HFFc6 (cell line): ENCODE measurements around the gene UGT2A2. TPM values are rescaled to one million over a fixed set of nuclear protein-coding genes. Genes with fewer than 3 reads are reported as not detected.

Experiments
- DNase-seq: peaks from one replicate; pipeline ENCODE4 v3.0.0-alpha.2; 2018
- H3K27ac Mint-ChIP-seq: 2 replicates; pipeline ENCODE4 v1.8.0; 2020; ENCODE audit warnings: mild to moderate bottlenecking, mixed read lengths
- H3K27me3 Mint-ChIP-seq: 2 replicates; pipeline ENCODE4 v1.8.0; 2021; ENCODE audit warnings: mild to moderate bottlenecking, moderate library complexity, mixed read lengths; ENCODE audit not compliant: insufficient read depth
- H3K36me3 Mint-ChIP-seq: 2 replicates; pipeline ENCODE4 v1.8.0; 2021; ENCODE audit warnings: low read depth, mixed read lengths
- H3K4me1 Mint-ChIP-seq: 2 replicates; pipeline ENCODE4 v1.8.0; 2020; ENCODE audit warnings: low read depth, mixed read lengths
- H3K4me3 Mint-ChIP-seq: 2 replicates; pipeline ENCODE4 v1.8.0; 2020; ENCODE audit warnings: mild to moderate bottlenecking, moderate library complexity, mixed read lengths
- H3K9me3 Mint-ChIP-seq: 2 replicates; pipeline ENCODE4 v1.8.0; 2020; ENCODE audit warnings: mild to moderate bottlenecking, mixed read lengths
- total RNA-seq, 6 experiments: library from RNA; stranded (reverse); fragmentation: NEBNext Ultra II Directional; extraction: Animal tissue kit (Norgen Biotek cat#: 25700); gene quantifications; 2 replicates in 1 of 6; 3 replicates in 5 of 6; pipeline ENCODE4 v1.2.3, GENCODE V29; 2021
- TF ChIP-seq, protein P1 (sequence below): fragments of 200-600 bp; sonication (generic); IDR thresholded peaks from 2 replicates; pipeline ENCODE4 v1.5.0; 2021; ENCODE audit warnings: antibody characterized with exemption, mild to moderate bottlenecking

UGT2A2 gene
- total RNA-seq, 6 experiments from 2014 or later: not detected

DNA sequence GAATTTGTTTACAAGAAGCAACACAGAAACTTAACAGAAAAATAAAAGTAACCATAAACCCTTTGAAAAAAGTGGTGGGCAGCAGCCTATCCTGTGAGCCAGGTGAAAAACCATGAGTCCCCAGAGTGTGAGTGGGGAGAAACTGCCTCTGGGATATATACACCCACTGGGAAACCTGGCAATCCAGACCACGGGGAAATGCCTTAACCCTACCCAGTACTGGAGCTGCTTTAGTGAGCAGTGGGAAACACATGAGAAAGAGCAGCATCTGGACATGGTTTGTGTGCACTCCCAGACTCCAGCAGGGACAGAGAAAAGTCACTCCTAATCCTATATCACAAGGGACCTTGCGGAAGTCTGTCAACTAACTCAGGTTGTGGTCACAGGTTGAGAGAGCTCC lies 39.4 kb downstream of the UGT2A2 start:
- Mint-ChIP-seq H3K27me3 (no peaks in the 10 kb centered on the region; the same call in 1 of the 2 replicates), H3K4me3 (no peak overlapping the region), H3K9me3 (peaks cover 27% of the 10 kb centered on the region), H3K27ac (no peak overlapping the region), H3K36me3 (no peaks in the 10 kb centered on the region), H3K4me1 (no peaks in the 10 kb centered on the region)
- no peak for DNase-seq
- TF ChIP-seq, protein P1, sequence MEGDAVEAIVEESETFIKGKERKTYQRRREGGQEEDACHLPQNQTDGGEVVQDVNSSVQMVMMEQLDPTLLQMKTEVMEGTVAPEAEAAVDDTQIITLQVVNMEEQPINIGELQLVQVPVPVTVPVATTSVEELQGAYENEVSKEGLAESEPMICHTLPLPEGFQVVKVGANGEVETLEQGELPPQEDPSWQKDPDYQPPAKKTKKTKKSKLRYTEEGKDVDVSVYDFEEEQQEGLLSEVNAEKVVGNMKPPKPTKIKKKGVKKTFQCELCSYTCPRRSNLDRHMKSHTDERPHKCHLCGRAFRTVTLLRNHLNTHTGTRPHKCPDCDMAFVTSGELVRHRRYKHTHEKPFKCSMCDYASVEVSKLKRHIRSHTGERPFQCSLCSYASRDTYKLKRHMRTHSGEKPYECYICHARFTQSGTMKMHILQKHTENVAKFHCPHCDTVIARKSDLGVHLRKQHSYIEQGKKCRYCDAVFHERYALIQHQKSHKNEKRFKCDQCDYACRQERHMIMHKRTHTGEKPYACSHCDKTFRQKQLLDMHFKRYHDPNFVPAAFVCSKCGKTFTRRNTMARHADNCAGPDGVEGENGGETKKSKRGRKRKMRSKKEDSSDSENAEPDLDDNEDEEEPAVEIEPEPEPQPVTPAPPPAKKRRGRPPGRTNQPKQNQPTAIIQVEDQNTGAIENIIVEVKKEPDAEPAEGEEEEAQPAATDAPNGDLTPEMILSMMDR: no peak

DNA sequence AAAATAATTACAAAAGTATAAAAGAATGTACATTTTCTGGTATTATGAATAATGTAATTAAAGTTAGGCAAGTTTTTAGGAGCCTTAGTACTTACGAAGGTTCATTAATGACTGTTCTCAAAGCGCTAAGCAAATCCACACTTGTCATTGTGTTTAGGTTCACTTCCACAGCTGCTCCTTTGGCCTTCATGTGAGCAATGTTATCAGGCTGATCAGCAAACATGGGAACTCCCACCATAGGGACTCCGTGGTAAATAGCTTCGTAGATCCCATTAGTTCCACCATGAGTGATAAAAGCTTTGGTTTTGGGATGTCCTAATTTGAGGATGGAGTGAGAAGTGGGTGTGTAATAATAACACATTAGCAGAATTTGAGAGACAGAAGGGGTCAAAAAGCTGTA lies 45.1 kb downstream of the UGT2A2 start:
- DNase-seq: no peak
- H3K4me1 Mint-ChIP-seq: no peaks in the 10 kb centered on the region
- no peaks in the 10 kb centered on the region for H3K27me3 Mint-ChIP-seq
- no peak overlapping the region for H3K27ac Mint-ChIP-seq
- H3K9me3 Mint-ChIP-seq: peaks cover 22% of the 10 kb centered on the region
- H3K36me3 Mint-ChIP-seq: no peaks in the 10 kb centered on the region
- TF ChIP-seq, protein P1: no peak
- H3K4me3 Mint-ChIP-seq: no peak overlapping the region

- Mint-ChIP-seq H3K9me3 (peaks cover 15% of the 10 kb centered on the region), H3K27ac (no peak overlapping the region), H3K4me1 (no peaks in the 10 kb centered on the region), H3K27me3 (no peaks in the 10 kb centered on the region), H3K4me3 (no peak overlapping the region), H3K36me3 (no peaks in the 10 kb centered on the region)
- no peak for DNase-seq
- TF ChIP-seq, protein P1: no peak
Measured at GRCh38 chr4:69591364-69591763, 48.1 kb downstream of the UGT2A2 start.

DNA sequence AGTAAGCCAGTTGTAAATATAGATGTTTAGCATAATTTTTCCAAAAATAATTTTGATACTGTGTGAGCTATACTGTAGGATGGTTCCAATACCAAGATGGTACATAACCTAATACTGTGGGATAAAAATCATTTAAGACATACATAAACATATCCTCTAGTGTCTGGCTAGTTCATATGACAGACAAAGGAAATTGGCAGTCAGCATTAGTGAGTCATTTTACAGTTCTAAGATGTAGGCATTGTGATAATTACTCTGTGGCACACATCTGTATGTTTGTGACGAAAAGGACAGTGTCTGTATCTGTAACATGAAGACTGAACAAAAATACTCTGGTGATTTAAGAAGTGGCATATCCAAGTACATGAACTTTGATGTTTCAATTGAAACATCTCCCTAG lies 49.6 kb downstream of the UGT2A2 start:
- Mint-ChIP-seq H3K4me3 (no peak overlapping the region), H3K4me1 (no peaks in the 10 kb centered on the region), H3K9me3 (peaks cover 23% of the 10 kb centered on the region), H3K36me3 (no peaks in the 10 kb centered on the region), H3K27ac (no peak overlapping the region), H3K27me3 (no peaks in the 10 kb centered on the region)
- TF ChIP-seq, protein P1: no peak
- no peak for DNase-seq

GRCh38 chr4:69584135-69584534 lies 55.3 kb downstream of the UGT2A2 start:
- Mint-ChIP-seq H3K27ac (no peak overlapping the region), H3K4me3 (no peak overlapping the region), H3K4me1 (no peaks in the 10 kb centered on the region), H3K27me3 (peaks cover 2% of the 10 kb centered on the region; the same call in 1 of the 2 replicates), H3K36me3 (no peaks in the 10 kb centered on the region), H3K9me3 (peaks cover 26% of the 10 kb centered on the region)
- TF ChIP-seq, protein P1: no peak
- DNase-seq: no peak

DNA sequence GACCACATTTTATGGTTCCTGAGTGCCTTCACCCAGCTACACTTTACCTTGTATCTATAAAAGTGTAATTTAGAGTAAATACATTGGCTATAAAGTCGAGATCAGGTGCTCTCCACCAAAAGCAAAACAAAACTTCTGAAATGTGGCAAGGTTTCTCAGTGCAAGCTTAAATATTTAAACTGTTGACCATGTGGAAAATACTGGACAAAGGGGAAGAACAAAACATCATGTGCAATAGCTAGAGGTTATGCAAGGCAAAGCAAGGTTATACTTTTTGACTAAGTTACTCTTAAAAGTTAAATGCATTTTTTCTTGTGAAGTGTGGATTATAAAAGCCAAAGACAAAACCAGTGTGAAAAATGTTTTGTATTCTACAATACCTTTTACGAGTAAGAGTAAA lies 55.9 kb downstream of the UGT2A2 start:
- TF ChIP-seq, protein P1: no peak
- Mint-ChIP-seq H3K27ac (no peak overlapping the region), H3K27me3 (peaks cover 2% of the 10 kb centered on the region; the same call in 1 of the 2 replicates), H3K36me3 (no peaks in the 10 kb centered on the region), H3K9me3 (peaks cover 26% of the 10 kb centered on the region), H3K4me1 (no peaks in the 10 kb centered on the region), H3K4me3 (no peak overlapping the region)
- no peak for DNase-seq
